ENCODE data around the gene ZP3. TPM values are rescaled to one million over a fixed set of nuclear protein-coding genes. Genes with fewer than 3 reads are reported as not detected.
"Not testable (repeated sequence)": the region's sequence is repeated elsewhere in the genome, so short reads cannot be mapped to it uniquely, and the experiment has no call there.

ZP3 gene
- total RNA-seq, 1 donor from 2014 or later: not detected

DNA sequence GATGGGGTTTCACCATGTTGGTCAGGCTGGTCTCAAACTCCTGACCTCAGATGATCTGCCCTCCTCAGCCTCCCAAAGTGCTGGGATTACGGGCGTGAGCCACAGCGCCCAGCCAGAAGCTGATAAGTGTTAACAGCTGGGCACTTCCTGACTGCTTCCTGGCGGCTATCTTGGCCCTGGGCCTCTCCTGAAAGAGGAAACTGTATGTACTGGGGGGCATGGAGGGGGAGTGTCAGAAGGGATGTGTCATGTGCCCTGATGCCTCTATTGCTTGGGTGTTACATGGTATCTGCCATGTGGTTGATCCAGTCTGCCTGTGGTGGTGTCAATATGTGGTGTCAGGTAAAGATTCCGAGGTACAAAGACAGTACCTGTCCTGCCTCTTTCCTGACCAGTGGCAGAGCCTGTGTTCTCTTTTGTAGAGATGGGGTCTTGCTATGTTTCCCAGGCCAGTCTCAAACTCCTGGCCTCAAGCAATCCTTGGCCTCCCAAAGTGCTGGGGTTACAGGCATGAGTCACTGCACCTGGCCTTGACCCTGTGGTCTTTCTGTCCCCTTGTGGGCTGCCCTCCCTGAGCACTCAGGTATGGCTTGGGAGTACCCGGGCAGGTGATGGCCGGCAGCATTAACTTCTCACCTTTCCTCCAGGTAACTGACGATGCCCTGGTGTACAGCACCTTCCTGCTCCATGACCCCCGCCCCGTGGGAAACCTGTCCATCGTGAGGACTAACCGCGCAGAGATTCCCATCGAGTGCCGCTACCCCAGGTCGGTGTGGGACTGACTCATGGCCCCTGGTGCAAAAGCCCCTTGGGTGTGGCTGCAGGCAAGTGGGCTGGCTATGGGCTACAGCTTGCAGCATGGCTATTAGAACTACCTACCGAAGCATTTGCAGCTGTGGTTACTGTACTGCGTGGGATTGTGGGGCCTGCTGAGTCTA is 4.4 kb downstream of the ZP3 start:
- peak; percentile 18 to 45 for ATAC-seq
- intact Hi-C loops (cut with DNase I): no loop called here
- Histone ChIP-seq H3K27me3 (ENCODE audit: low read depth) (no peaks in the 10 kb centered on the region), H3K9me3 (no peaks in the 10 kb centered on the region), H3K36me3 (no peaks in the 10 kb centered on the region), H3K27ac (no peak overlapping the region), H3K4me1 (no peaks in the 10 kb centered on the region), H3K4me3 (no peak overlapping the region)
- TF ChIP-seq, protein P1, sequence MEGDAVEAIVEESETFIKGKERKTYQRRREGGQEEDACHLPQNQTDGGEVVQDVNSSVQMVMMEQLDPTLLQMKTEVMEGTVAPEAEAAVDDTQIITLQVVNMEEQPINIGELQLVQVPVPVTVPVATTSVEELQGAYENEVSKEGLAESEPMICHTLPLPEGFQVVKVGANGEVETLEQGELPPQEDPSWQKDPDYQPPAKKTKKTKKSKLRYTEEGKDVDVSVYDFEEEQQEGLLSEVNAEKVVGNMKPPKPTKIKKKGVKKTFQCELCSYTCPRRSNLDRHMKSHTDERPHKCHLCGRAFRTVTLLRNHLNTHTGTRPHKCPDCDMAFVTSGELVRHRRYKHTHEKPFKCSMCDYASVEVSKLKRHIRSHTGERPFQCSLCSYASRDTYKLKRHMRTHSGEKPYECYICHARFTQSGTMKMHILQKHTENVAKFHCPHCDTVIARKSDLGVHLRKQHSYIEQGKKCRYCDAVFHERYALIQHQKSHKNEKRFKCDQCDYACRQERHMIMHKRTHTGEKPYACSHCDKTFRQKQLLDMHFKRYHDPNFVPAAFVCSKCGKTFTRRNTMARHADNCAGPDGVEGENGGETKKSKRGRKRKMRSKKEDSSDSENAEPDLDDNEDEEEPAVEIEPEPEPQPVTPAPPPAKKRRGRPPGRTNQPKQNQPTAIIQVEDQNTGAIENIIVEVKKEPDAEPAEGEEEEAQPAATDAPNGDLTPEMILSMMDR (IDR thresholded peaks at IDR 0.05): no peak
- no peak for DNase-seq

DNA sequence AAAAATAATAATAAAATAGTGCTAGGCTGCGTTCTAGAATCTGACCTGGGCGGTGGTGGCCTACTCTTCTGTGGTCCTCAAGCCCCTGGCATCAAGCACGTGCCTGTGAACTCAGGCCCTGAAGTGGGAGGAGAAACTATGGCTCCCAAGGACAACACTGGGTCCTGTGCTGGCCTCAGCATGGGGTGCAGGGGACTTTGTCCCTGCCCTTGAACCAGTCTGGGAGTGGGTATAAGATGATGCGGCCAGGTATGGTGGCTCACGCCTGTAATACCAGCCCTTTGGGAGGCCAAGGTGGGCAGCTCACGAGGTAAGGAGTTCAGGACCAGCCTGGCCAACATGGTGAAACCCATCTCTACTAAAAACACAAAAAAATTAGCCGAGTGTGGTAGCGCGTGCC is 5.5 kb downstream of the ZP3 start:
- intact Hi-C loops (cut with DNase I): no loop called here
- Histone ChIP-seq H3K9me3 (no peaks in the 10 kb centered on the region), H3K4me1 (no peaks in the 10 kb centered on the region), H3K27ac (no peak overlapping the region), H3K27me3 (ENCODE audit: low read depth) (no peaks in the 10 kb centered on the region), H3K36me3 (no peaks in the 10 kb centered on the region), H3K4me3 (no peak overlapping the region)
- ATAC-seq (no peak), DNase-seq (no peak)
- TF ChIP-seq, protein P1 (IDR thresholded peaks at IDR 0.05): no peak

DNA sequence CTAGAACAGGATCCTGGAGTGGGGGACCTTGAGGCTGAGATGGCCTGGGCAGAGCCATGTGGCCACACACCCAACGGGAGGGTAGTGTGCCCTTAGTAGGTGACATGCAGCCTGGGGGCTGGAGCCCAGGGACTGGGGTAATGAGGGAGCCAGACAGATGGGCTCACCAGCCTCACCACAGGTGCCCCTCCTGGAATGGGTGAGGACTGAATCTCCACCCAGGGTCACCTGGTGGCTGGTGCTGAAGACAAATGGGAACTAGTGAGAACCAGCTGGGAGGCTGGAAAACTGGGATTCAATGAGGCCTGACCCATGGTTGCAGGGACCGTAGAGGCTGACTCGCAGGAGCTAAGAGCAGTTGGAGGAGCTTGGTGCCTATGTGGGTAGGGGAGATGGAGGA is 6.1 kb downstream of the ZP3 start:
- no peak for ATAC-seq
- TF ChIP-seq, protein P1 (IDR thresholded peaks at IDR 0.05): no peak
- intact Hi-C loops (cut with DNase I): no loop called here
- no peak for DNase-seq
- H3K4me1 ChIP-seq: no peaks in the 10 kb centered on the region
- no peaks in the 10 kb centered on the region for H3K27me3 ChIP-seq (ENCODE audit: low read depth)
- no peaks in the 10 kb centered on the region for H3K36me3 ChIP-seq
- no peak overlapping the region for H3K4me3 ChIP-seq
- no peak overlapping the region for H3K27ac ChIP-seq
- no peaks in the 10 kb centered on the region for H3K9me3 ChIP-seq

DNA sequence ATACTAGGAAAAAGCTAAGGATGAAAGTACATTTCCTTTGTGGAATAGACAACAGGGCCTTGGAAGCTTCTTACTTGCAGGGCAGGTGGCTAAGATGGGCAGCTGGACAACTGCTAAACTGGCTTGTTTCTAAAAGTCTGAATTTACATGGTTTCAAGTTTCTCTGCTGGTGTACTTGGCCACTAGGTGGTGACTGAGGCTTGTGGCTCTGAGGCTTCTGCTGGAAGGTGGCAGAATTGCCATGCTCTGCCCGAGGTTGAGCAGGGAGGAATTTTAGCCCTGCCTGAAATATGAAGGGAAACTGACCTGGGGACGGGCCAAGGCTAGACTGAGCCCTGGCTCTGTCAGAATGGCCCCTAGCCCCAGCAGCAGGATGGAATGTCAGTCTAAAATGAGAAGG is 13.1 kb downstream of the ZP3 start:
- H3K9me3 ChIP-seq: not testable (repeated sequence)

DNA sequence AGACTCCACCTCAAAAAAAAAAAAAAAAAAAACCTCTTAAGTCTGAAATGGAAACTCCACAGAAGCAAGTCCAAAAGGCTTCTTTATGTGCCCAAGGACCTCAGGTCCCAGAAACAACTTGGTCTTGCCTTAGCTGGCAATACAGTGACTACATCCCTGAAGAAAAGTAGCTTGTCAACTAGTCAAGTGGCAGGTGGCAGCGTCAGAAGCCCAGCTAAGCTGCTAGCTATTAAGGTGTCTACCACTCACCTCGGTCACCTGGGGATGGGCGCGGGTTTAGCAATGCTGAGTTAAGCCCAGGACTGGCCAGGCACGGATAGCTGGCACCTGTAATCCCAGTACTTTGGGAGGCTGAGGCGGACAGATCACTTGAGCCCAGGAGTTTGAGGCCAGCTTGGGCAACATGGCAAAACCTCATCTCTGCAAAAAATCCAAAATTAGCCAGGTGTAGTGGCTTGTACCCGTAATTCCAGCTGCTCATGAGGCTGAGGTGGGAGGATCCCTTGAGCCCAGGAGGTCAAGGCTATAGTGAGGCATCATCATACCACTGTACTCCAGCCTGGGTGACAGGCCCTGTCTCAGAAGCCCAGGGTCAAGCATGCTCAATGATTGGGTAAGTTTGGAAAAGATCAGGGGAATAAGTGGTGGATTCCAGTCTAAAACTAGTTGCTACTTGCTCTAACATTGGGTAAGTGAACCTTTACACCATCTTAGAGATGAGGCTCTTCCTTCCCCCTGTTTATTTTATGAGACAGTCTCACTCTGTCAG is 14.6 kb downstream of the ZP3 start:
- H3K4me3 ChIP-seq; H3K27ac ChIP-seq; H3K27me3 ChIP-seq (ENCODE audit: low read depth); H3K9me3 ChIP-seq; ATAC-seq; DNase-seq; H3K36me3 ChIP-seq; H3K4me1 ChIP-seq; intact Hi-C loops (cut with DNase I): not testable (repeated sequence)

More for the DNA sequence above, 13.1 kb downstream of the ZP3 start:
- H3K4me1 ChIP-seq; intact Hi-C loops (cut with DNase I); H3K27me3 ChIP-seq (ENCODE audit: low read depth); H3K27ac ChIP-seq; H3K36me3 ChIP-seq; H3K4me3 ChIP-seq: not testable (repeated sequence)
- TF ChIP-seq, protein P1 (IDR thresholded peaks at IDR 0.05): peak; percentile 50
- ATAC-seq (peak; percentile 85 to 90), DNase-seq (peak; percentile 66)

DNA sequence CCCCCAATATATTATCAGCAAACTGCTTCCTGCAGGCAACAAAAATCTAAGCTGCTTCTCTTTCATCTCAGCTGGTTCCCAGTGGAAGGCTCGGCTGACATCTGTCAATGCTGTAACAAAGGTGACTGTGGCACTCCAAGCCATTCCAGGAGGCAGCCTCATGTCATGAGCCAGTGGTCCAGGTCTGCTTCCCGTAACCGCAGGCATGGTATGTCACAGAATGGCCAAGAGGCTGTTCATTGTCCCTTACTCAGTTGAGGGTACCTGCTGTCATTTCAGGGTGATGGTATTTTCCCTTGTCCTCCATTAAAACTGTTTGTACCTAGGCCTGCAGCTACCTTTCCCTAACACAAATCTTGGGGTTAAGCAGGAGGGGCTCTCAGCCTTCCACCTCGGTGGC is 15.7 kb downstream of the ZP3 start:
- H3K36me3 ChIP-seq; ATAC-seq; H3K27me3 ChIP-seq (ENCODE audit: low read depth); H3K4me1 ChIP-seq; intact Hi-C loops (cut with DNase I); H3K4me3 ChIP-seq; DNase-seq; H3K9me3 ChIP-seq; H3K27ac ChIP-seq: not testable (repeated sequence)

DNA sequence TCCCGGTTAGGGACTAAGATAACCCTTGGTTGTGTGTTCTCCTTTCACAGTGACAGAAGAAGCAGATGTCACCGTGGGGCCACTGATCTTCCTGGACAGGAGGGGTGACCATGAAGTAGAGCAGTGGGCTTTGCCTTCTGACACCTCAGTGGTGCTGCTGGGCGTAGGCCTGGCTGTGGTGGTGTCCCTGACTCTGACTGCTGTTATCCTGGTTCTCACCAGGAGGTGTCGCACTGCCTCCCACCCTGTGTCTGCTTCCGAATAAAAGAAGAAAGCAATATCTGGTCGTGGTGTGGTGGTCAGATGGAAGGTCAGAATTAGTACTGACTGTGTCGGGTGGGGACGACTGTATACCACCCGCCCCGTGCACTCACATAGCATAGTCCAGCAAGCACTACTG is 17.0 kb downstream of the ZP3 start:
- H3K36me3 ChIP-seq; H3K27me3 ChIP-seq (ENCODE audit: low read depth); intact Hi-C loops (cut with DNase I); H3K4me1 ChIP-seq; H3K4me3 ChIP-seq; H3K27ac ChIP-seq; H3K9me3 ChIP-seq; DNase-seq: not testable (repeated sequence)
- ATAC-seq: peak; percentile 35 to 59

DNA sequence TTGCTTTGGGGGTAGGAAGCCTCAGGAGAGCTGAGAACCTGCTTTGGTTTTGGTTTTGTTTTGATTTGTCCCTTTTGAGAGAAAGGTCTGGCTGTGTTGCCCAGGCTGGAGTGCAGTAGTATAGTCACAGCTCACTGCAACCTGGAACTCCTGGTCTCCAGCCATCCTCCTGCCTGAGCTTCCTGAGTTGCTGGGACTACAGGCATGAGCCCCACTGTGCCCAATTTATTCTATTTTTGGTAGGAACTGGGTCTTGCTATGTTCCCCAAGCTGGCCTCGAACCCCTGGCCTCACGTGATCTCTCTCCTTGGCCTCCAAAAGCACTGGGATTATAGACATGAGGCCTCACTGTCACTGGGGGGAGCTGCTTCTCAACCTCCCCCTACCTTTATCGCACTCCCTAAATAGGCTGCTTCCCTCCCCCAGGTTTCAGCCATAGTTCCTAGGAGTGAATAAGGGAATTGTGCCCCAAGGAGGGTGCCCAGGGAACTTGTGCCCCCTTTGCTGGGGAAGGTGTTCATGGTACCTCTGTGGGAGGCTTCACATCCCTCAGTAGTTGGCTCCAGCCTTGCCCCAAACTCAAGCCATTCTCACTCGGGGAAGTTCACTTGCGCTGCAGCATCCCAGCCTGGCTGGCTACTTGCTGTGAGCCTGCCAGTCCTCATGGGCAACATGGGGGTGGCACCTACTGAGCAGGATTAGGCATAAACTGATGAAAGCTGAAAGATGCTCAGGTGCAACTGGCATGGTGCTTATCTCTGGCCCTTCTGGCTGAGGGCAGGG is 18.1 kb downstream of the ZP3 start:
- intact Hi-C loops (cut with DNase I); H3K9me3 ChIP-seq; H3K27ac ChIP-seq; H3K4me1 ChIP-seq; H3K36me3 ChIP-seq; ATAC-seq; H3K27me3 ChIP-seq (ENCODE audit: low read depth); H3K4me3 ChIP-seq; DNase-seq: not testable (repeated sequence)

DNA sequence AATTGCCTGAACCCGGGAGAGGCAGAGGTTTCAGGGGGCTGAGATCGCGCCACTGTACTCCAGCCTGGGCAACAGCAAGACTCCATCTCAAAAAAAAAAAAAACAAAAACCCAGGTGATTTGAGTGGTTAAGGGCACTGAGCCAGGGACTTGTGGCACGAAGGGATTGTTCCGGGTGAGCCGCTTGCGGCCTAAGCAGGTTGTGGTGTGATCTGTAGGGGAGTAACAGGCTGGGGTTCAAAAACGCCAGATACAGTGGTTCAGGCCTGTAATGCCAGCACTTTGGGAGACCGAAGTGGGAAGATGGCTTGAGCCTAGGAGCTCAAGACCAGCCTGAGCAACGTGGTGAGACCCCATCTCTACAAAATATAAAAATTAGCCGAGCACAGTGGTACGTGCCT is 19.1 kb downstream of the ZP3 start:
- H3K9me3 ChIP-seq; H3K27ac ChIP-seq; H3K27me3 ChIP-seq (ENCODE audit: low read depth); H3K36me3 ChIP-seq; DNase-seq; H3K4me3 ChIP-seq; H3K4me1 ChIP-seq; intact Hi-C loops (cut with DNase I): not testable (repeated sequence)
- ATAC-seq: peak; percentile 55 to 65
